Right lobe of liver (tissue), 4 donors: Measurements from ENCODE around the gene FFAR3.

Experiments
- CTCF ChIP-seq, 4 donors: fragments of 200-600 bp in 3 of 4; fragments of 450-650 bp in 1 of 4; IDR thresholded peaks; one replicate each; pipeline versions ENCODE4 v1.5.1 to v1.8.0; 2016 to 2022; ENCODE audit warnings: antibody characterized with exemption in 4 of 4, mild to moderate bottlenecking in 2 of 4
- POLR2A ChIP-seq: fragments of 450-650 bp; IDR thresholded peaks from one replicate; pipeline ENCODE4 v1.6.1; 2017; ENCODE audit warnings: antibody characterized with exemption, mild to moderate bottlenecking
- donor health status: DM: no; HTN: no; CAD: no.
- donor health status: DM: no; HTN: no; CAD: no.
- donor health status: DM: no; HTN: yes; CAD: no.

GRCh38 chr19:35313587-35313986 lies 44.7 kb upstream of the FFAR3 start:
- TF ChIP-seq CTCF (IDR thresholded peaks at IDR 0.05) (no peak), POLR2A (no peak)
